Kidney (tissue), 14 donors: ENCODE data around the gene DENND1B. TPM values are rescaled to one million over a fixed set of nuclear protein-coding genes. Genes with fewer than 3 reads are reported as not detected.

ENCODE experiments used
- DNase-seq, 5 donors: peaks; one replicate each; pipeline ENCODE4 v3.0.0-alpha.2; 2013 to 2020
- FAIRE-seq: peaks from 2 replicates; lab custom pipeline; 2012; peaks lifted over from hg19 to GRCh38; lab: Jason Lieb, UNC
- H3K27ac ChIP-seq, 2 donors: one replicate each; pipeline ENCODE4 v1.7.0; 2013; ENCODE audit warnings: low read depth in 2 of 2, low read length in 2 of 2, inconsistent platforms in 1 of 2
- H3K27me3 ChIP-seq: one replicate; pipeline ENCODE4 v1.7.1; 2013; ENCODE audit warnings: low read length, inconsistent platforms; ENCODE audit not compliant: control insufficient read depth, insufficient read depth
- H3K36me3 ChIP-seq, 3 donors: one replicate each; pipeline versions ENCODE4 v1.7.0 to v1.7.1; 2013; ENCODE audit warnings: low read length in 3 of 3, control low read depth in 1 of 3, inconsistent platforms in 1 of 3; ENCODE audit not compliant: insufficient read depth in 3 of 3, control insufficient read depth in 2 of 3
- H3K4me1 ChIP-seq, 3 donors: one replicate each; pipeline versions ENCODE4 v1.7.0 to v1.7.1; 2013; ENCODE audit warnings: low read length in 3 of 3, inconsistent platforms in 1 of 3, low read depth in 1 of 3; ENCODE audit not compliant: control insufficient read depth in 2 of 3, insufficient read depth in 2 of 3
- H3K4me3 ChIP-seq, 3 donors: one replicate each; pipeline versions ENCODE4 v1.7.0 to v1.8.1; 2013; ENCODE audit warnings: low read length in 3 of 3, control low read depth in 1 of 3, inconsistent platforms in 1 of 3
- H3K9ac ChIP-seq, 3 donors: one replicate each; pipeline versions ENCODE4 v1.7.0 to v1.7.1; 2013; ENCODE audit warnings: low read length in 3 of 3, control low read depth in 1 of 3, inconsistent platforms in 1 of 3
- H3K9me3 ChIP-seq, 3 donors: one replicate each; pipeline versions ENCODE4 v1.7.0 to v1.7.1; 2013; ENCODE audit warnings: low read length in 3 of 3, control low read depth in 1 of 3, inconsistent platforms in 1 of 3; ENCODE audit not compliant: control insufficient read depth in 2 of 3, insufficient read depth in 1 of 3
- CTCF ChIP-seq: IDR thresholded peaks from 3 replicates; pipeline ENCODE4 v1.5.1; 2012; ENCODE audit warnings: mild to moderate bottlenecking, moderate library complexity, borderline replicate concordance; ENCODE audit not compliant: insufficient read depth; ENCODE audit errors: extremely low read depth
- intact Hi-C: fragments of 100-400 bp; cut with DNase I; formaldehyde crosslinking; loops from one replicate; pipeline ENCODE4 v1.11.1; 2022
- polyA plus RNA-seq: library from polyadenylated mRNA; stranded (reverse); fragments of 350-450 nt; fragmentation: Illumina TruSeq; extraction: RNeasy Lipid Tissue Mini Kit (QIAGEN cat#74804); gene quantifications from one replicate; pipeline ENCODE4 v1.2.3, GENCODE V29; 2014; ENCODE audit warnings: low read depth, low replicate concordance; ENCODE audit not compliant: insufficient read depth
- total RNA-seq: library from RNA; stranded (reverse); fragmentation: NEBNext Ultra II Directional; extraction: Animal tissue kit (Norgen Biotek cat#: 25700); gene quantifications from one replicate; pipeline ENCODE4 v1.2.1, GENCODE V29; 2021
- donor health status: control.
- donor health status: control.
- donor health status: control.
- donor health status: control.
- donor health status: control.
- donor health status: DM: yes; HTN: yes; CAD: no.
- donor health status: Normal renal cell carcinoma (clear cell type).

Gene DENND1B
- total and polyA plus RNA-seq, 2 donors from 2014 or later, result 3.1 to 20.6 TPM

- intact Hi-C loops, result no loop called here
- no peak for FAIRE-seq
- Histone ChIP-seq H3K36me3 (no peaks in the 10 kb centered on the region), H3K27ac (no peak overlapping the region), H3K4me3 (no peak overlapping the region), H3K9ac (no peak overlapping the region), H3K9me3 (no peaks in the 10 kb centered on the region), H3K27me3 (no peaks in the 10 kb centered on the region), H3K4me1 (no peaks in the 10 kb centered on the region)
- DNase-seq, result peak in 2 of 5 donors; percentile 17 to 19
- TF ChIP-seq CTCF, result no peak
Observed at GRCh38 chr1:197486946-197487345, 288.3 kb downstream of the DENND1B start.

GRCh38 chr1:197485790-197486189, 289.5 kb downstream of the DENND1B start:
- H3K4me3 ChIP-seq, result no peak overlapping the region
- H3K27ac ChIP-seq, result no peak overlapping the region
- DNase-seq, result no peak
- H3K9me3 ChIP-seq, result no peaks in the 10 kb centered on the region
- H3K9ac ChIP-seq, result no peak overlapping the region
- no peak for FAIRE-seq
- H3K36me3 ChIP-seq, result no peaks in the 10 kb centered on the region
- H3K4me1 ChIP-seq, result no peaks in the 10 kb centered on the region
- no peaks in the 10 kb centered on the region for H3K27me3 ChIP-seq
- TF ChIP-seq CTCF, result no peak
- intact Hi-C loops, result no loop called here

- Histone ChIP-seq H3K4me3 (no peak overlapping the region), H3K9me3 (no peaks in the 10 kb centered on the region), H3K27ac (no peak overlapping the region), H3K9ac (no peak overlapping the region), H3K36me3 (no peaks in the 10 kb centered on the region), H3K27me3 (no peaks in the 10 kb centered on the region), H3K4me1 (no peaks in the 10 kb centered on the region)
- TF ChIP-seq CTCF, result no peak
- intact Hi-C loops, result no loop called here
- FAIRE-seq (no peak), DNase-seq (peak in 3 of 5 donors; percentile 19 to 55 (median 27))
Observed at GRCh38 chr1:197481101-197481500, 294.2 kb downstream of the DENND1B start.

- intact Hi-C loops, result no loop called here
- no peak overlapping the region for H3K27ac ChIP-seq
- DNase-seq (no peak), FAIRE-seq (no peak)
- H3K4me3 ChIP-seq, result no peak overlapping the region
- H3K4me1 ChIP-seq, result no peaks in the 10 kb centered on the region
- no peak overlapping the region for H3K9ac ChIP-seq
- no peak for TF ChIP-seq CTCF
- no peaks in the 10 kb centered on the region for H3K9me3 ChIP-seq
- H3K36me3 ChIP-seq, result no peaks in the 10 kb centered on the region
- no peaks in the 10 kb centered on the region for H3K27me3 ChIP-seq
Observed at GRCh38 chr1:197480446-197480845, 294.8 kb downstream of the DENND1B start.
